GM21390 (cell line): ENCODE results near the gene ACTN4.

Source experiments
- ATAC-seq: cut with Tn5 transposase; IDR thresholded peaks from one replicate; pipeline ENCODE4 v1.9.1; 2021; ENCODE audit not compliant: unreplicated experiment

Gene ACTN4

GRCh38 chr19:38693380-38694223, 46.2 kb downstream of the ACTN4 start:
- ATAC-seq = no peak

GRCh38 chr19:38695317-38695683, 47.9 kb downstream of the ACTN4 start:
- no peak for ATAC-seq

GRCh38 chr19:38695832-38696728, 48.6 kb downstream of the ACTN4 start:
- ATAC-seq = no peak

- ATAC-seq = no peak
These were observed 49.2 kb downstream of the ACTN4 start for GRCh38 chr19:38696729-38697055.

GRCh38 chr19:38697197-38697596, 49.7 kb downstream of the ACTN4 start:
- ATAC-seq = no peak

- no peak for ATAC-seq
These were observed 50.2 kb downstream of the ACTN4 start for GRCh38 chr19:38697641-38698071.

- no peak for ATAC-seq
These were observed 51.0 kb downstream of the ACTN4 start for GRCh38 chr19:38698225-38699026.

GRCh38 chr19:38699027-38699346, 51.5 kb downstream of the ACTN4 start:
- no peak for ATAC-seq

GRCh38 chr19:38699647-38700349, 52.3 kb downstream of the ACTN4 start:
- ATAC-seq = no peak

GRCh38 chr19:38700350-38700901, 53.0 kb downstream of the ACTN4 start:
- ATAC-seq = no peak

GRCh38 chr19:38700902-38701454, 53.5 kb downstream of the ACTN4 start:
- ATAC-seq = no peak

- no peak for ATAC-seq
These were observed 54.1 kb downstream of the ACTN4 start for GRCh38 chr19:38701455-38702063.

GRCh38 chr19:38702278-38702677, 54.8 kb downstream of the ACTN4 start:
- no peak for ATAC-seq

GRCh38 chr19:38703509-38703908, 56.1 kb downstream of the ACTN4 start:
- ATAC-seq = no peak

GRCh38 chr19:38704488-38705026, 57.1 kb downstream of the ACTN4 start:
- no peak for ATAC-seq

- no peak for ATAC-seq
These were observed 58.0 kb downstream of the ACTN4 start for GRCh38 chr19:38705197-38706019.

GRCh38 chr19:38706792-38707511, 59.5 kb downstream of the ACTN4 start:
- no peak for ATAC-seq

GRCh38 chr19:38707512-38708114, 60.2 kb downstream of the ACTN4 start:
- no peak for ATAC-seq
